Measurements from ENCODE around the gene FEM1C. TPM values are rescaled to one million over a fixed set of nuclear protein-coding genes. Genes with fewer than 3 reads are reported as not detected.

FEM1C gene
- total and polyA plus RNA-seq, 12 donors, result 4.5 to 15.5 (median 11.9) TPM

DNA sequence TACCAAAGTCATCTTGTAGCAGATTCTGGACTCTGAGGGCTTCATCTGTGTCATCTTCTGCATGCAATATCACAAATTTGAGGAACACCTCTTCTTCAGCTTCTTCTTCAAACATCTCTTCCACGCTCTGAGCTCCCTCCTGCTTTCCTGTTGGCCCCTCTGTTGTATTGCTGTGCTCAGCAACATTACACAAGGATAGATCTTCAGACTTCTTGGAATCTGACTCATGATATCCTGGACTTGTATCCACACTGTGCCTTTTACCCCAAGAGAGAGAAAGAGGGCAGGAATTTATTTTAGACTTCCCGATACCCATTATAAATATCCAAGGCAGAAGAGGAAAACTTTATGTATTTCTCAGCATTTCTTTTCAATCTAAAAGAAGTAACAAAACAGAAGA lies 36.4 kb upstream of the FEM1C start:
- TF ChIP-seq CTCF (IDR thresholded peaks at IDR 0.05) (no peak), POLR2A (IDR thresholded peaks at IDR 0.05) (no peak)
- Histone ChIP-seq H3K36me3 (replicated peaks in 1 of 2) (no peaks in the 10 kb centered on the region), H3K4me1 (replicated peaks in 1 of 2) (no peaks in the 10 kb centered on the region), H3K4me3 (no peak overlapping the region), H3K9me3 (replicated peaks in 1 of 3) (no peaks in the 10 kb centered on the region), H3K27me3 (no peaks in the 10 kb centered on the region), H3K27ac (no peak overlapping the region)
- no peak for DNase-seq
- 95 to 96% (median 96%) methylated on average over 2 of the region's 2 CpGs for WGBS, 4 donors
- intact Hi-C loops (cut with DNase I), result no loop called here

GRCh38 chr5:115579747-115580173 lies 35.2 kb upstream of the FEM1C start:
- WGBS, 4 donors, result 88 to 89% (median 89%) methylated on average over 6 of the region's 6 CpGs
- Histone ChIP-seq H3K4me1 (replicated peaks in 1 of 2) (no peaks in the 10 kb centered on the region), H3K36me3 (replicated peaks in 1 of 2) (no peaks in the 10 kb centered on the region), H3K9me3 (replicated peaks in 1 of 3) (no peaks in the 10 kb centered on the region), H3K27me3 (no peaks in the 10 kb centered on the region), H3K27ac (no peak overlapping the region), H3K4me3 (no peak overlapping the region)
- TF ChIP-seq POLR2A (IDR thresholded peaks at IDR 0.05) (no peak), CTCF (IDR thresholded peaks at IDR 0.05) (no peak)
- intact Hi-C loops (cut with DNase I), result loop anchor here in 1 of 2 donors (5.0 kb wide), 1 partner anchor 267 kb away; no protein-coding TSS in a partner anchor
- DNase-seq, result no peak

GRCh38 chr5:115579216-115579615 lies 34.6 kb upstream of the FEM1C start:
- H3K27ac ChIP-seq, result no peak overlapping the region
- 80 to 90% (median 87%) methylated on average over 3 of the region's 3 CpGs for WGBS, 4 donors
- no peaks in the 10 kb centered on the region for H3K27me3 ChIP-seq
- no peak for TF ChIP-seq CTCF (IDR thresholded peaks at IDR 0.05)
- no peak for TF ChIP-seq POLR2A (IDR thresholded peaks at IDR 0.05)
- no peaks in the 10 kb centered on the region for H3K36me3 ChIP-seq (replicated peaks in 1 of 2)
- DNase-seq, result no peak
- intact Hi-C loops (cut with DNase I), result loop anchor here in 1 of 2 donors (5.0 kb wide), 1 partner anchor 267 kb away; no protein-coding TSS in a partner anchor
- no peak overlapping the region for H3K4me3 ChIP-seq
- no peaks in the 10 kb centered on the region for H3K4me1 ChIP-seq (replicated peaks in 1 of 2)
- H3K9me3 ChIP-seq (replicated peaks in 1 of 3), result no peaks in the 10 kb centered on the region

DNA sequence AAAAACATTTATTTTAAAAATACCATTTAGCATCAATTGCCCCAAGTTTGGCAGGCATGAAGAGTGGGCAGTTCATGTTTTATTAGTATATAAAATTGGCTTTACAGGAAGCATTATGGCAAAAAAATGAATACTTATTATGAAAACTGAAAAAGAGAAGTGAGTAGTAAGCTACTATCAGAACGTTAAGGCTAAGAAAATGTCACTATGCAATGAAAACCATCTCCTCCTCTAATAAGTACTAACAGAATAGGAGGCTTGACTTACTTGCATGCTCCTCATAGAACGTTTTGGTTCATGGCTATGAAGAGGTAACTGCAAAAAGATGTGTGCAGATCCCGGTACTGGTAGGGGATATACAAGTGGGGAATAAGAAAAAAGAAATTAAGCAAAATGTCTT lies 34.1 kb upstream of the FEM1C start:
- H3K9me3 ChIP-seq (replicated peaks in 1 of 3), result no peaks in the 10 kb centered on the region
- 85 to 88% (median 86%) methylated on average over 3 of the region's 3 CpGs for whole genome bisulfite sequencing, 4 donors
- H3K4me1 ChIP-seq (replicated peaks in 1 of 2), result no peaks in the 10 kb centered on the region
- no peaks in the 10 kb centered on the region for H3K36me3 ChIP-seq (replicated peaks in 1 of 2)
- DNase-seq, result no peak
- TF ChIP-seq POLR2A (IDR thresholded peaks at IDR 0.05) (no peak), CTCF (IDR thresholded peaks at IDR 0.05) (no peak)
- H3K27ac ChIP-seq, result no peak overlapping the region
- no peaks in the 10 kb centered on the region for H3K27me3 ChIP-seq
- H3K4me3 ChIP-seq, result no peak overlapping the region
- intact Hi-C loops (cut with DNase I), result loop anchor here in 1 of 2 donors (5.0 kb wide), 1 partner anchor 266 kb away; no protein-coding TSS in a partner anchor
